ENCODE measurements around the gene MAP1LC3A. TPM values are rescaled to one million over a fixed set of nuclear protein-coding genes. Genes with fewer than 3 reads are reported as not detected.

Gene MAP1LC3A
- total and polyA plus RNA-seq, 7 donors = 27.4 to 90.5 (median 35.5) TPM

DNA sequence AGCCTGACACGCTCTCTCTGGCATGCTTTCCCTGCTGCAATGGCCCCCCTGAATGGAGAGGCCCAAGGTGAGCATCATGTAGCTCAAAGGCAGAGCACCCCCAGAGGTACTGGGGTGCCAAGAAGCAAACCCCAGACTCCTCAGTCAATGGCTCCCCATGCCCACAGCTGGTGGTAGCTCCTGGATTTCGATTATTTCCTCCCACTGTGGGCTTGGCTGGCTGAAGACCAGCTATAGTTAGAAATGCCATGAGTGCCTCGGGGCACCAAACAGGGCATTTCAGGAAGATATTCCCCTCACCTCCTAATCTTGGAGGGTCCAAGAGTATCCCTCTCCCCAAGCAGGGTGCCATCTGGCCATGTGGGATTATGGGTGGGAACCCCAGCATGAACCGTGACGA is 16.8 kb downstream of the MAP1LC3A start:
- H3K4me3 ChIP-seq = no peak overlapping the region
- ATAC-seq (no peak), DNase-seq (no peak)
- TF ChIP-seq, protein P1, sequence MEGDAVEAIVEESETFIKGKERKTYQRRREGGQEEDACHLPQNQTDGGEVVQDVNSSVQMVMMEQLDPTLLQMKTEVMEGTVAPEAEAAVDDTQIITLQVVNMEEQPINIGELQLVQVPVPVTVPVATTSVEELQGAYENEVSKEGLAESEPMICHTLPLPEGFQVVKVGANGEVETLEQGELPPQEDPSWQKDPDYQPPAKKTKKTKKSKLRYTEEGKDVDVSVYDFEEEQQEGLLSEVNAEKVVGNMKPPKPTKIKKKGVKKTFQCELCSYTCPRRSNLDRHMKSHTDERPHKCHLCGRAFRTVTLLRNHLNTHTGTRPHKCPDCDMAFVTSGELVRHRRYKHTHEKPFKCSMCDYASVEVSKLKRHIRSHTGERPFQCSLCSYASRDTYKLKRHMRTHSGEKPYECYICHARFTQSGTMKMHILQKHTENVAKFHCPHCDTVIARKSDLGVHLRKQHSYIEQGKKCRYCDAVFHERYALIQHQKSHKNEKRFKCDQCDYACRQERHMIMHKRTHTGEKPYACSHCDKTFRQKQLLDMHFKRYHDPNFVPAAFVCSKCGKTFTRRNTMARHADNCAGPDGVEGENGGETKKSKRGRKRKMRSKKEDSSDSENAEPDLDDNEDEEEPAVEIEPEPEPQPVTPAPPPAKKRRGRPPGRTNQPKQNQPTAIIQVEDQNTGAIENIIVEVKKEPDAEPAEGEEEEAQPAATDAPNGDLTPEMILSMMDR (IDR thresholded peaks at IDR 0.05) = no peak
- intact Hi-C loops (cut with DNase I) = loop anchor here in 1 of 2 donors (5.0 to 10.0 kb wide), 2 partner anchors 132 to 180 kb away; no protein-coding TSS in a partner anchor
- H3K9me3 ChIP-seq = no peaks in the 10 kb centered on the region
- H3K27me3 ChIP-seq (ENCODE audit: insufficient read depth in 3 of 3, low read length in 2 of 3) = no peaks in the 10 kb centered on the region
- peaks cover 0 to 48% of the 10 kb centered on the region in 2 donors for H3K36me3 ChIP-seq (ENCODE audit: insufficient read depth in 1 of 2, low read depth in 1 of 2)
- WGBS, 3 donors = 93 to 95% (median 95%) methylated on average over 5 of the region's 5 CpGs
- H3K27ac ChIP-seq = no peak overlapping the region
- H3K4me1 ChIP-seq = peaks cover 18% of the 10 kb centered on the region

DNA sequence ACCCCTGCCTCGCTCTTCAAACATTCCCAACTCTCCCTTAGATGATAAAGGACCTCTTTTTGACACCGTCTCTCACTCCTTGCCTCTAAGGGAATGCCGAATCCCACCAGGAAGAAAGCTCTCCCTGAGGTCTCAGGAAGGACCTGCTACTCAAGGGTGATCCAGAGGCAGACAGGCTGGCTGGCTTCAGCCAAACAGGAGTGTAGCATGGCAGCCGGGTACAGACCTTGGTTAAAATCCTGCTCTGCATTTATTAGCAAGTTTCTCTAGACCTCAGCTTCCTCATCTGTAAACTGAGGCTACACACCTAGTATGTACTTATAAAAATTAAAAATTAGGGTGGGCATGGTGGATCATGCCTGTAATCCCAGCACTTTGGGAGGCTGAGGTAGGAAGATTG is 17.2 kb downstream of the MAP1LC3A start:
- Histone ChIP-seq H3K27me3 (ENCODE audit: insufficient read depth in 3 of 3, low read length in 2 of 3) (no peaks in the 10 kb centered on the region), H3K27ac (no peak overlapping the region), H3K36me3 (ENCODE audit: insufficient read depth in 1 of 2, low read depth in 1 of 2) (peaks cover 0 to 51% of the 10 kb centered on the region in 2 donors), H3K4me3 (no peak overlapping the region), H3K9me3 (no peaks in the 10 kb centered on the region), H3K4me1 (peaks cover 18% of the 10 kb centered on the region)
- intact Hi-C loops (cut with DNase I) = loop anchor here in 1 of 2 donors (5.0 to 10.0 kb wide), 2 partner anchors 132 to 179 kb away; no protein-coding TSS in a partner anchor
- TF ChIP-seq, protein P1 (IDR thresholded peaks at IDR 0.05) = no peak
- no peak for ATAC-seq
- no peak for DNase-seq
- 98 to 100% (median 99%) methylated on average over 4 of the region's 4 CpGs for WGBS, 3 donors

DNA sequence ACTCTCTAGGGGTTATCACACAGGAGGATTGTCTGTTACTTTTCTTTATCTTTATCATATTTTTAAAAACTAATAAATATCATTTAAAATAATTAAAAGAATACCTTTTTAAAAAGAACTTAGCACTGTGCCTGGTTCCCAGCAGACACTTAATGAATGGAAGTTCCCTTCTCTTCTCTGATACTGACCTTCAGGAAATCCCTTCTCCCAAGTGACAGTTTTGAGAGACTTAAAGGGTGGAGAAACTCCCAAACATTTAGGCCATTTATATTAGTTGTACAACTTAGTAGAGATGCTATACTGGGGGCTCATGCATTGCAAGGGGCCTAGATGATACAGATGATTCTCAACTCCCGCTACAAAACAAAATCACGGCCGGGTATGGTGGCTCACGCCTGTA is 18.5 kb downstream of the MAP1LC3A start:
- 93 to 98% (median 98%) methylated on average over 4 of the region's 4 CpGs for WGBS, 3 donors
- TF ChIP-seq, protein P1 (IDR thresholded peaks at IDR 0.05) = no peak
- ATAC-seq (no peak), DNase-seq (no peak)
- Histone ChIP-seq H3K9me3 (no peaks in the 10 kb centered on the region), H3K36me3 (ENCODE audit: insufficient read depth in 1 of 2, low read depth in 1 of 2) (peaks cover 0 to 46% of the 10 kb centered on the region in 2 donors), H3K27ac (no peak overlapping the region), H3K27me3 (ENCODE audit: insufficient read depth in 3 of 3, low read length in 2 of 3) (no peaks in the 10 kb centered on the region), H3K4me3 (no peak overlapping the region), H3K4me1 (peaks cover 20% of the 10 kb centered on the region)
- intact Hi-C loops (cut with DNase I) = loop anchor here in 1 of 2 donors (5.0 to 10.0 kb wide), 2 partner anchors 130 to 178 kb away; no protein-coding TSS in a partner anchor

DNA sequence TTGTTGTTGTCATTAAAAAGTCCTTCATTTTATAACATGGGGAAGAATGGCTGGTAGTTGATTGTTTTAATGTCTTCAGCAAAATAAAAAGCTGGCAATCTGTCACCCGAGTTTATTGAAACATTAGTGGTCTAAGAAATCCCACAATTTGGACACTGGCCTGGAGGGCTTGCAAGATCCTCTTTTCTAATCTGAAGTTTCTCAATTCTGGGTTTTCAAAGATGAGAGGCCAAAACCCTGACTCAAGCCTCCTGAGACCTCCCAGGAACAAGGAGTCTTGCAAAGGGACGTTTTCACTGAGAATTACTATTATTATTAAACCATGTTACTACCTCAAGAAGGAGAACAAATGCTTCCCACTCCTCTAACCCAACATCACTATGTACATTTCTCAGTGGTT is 19.5 kb downstream of the MAP1LC3A start:
- no peak for ATAC-seq
- H3K36me3 ChIP-seq (ENCODE audit: insufficient read depth in 1 of 2, low read depth in 1 of 2) = peaks cover 0 to 36% of the 10 kb centered on the region in 2 donors
- H3K27ac ChIP-seq = peak overlapping the region; percentile 66
- H3K27me3 ChIP-seq (ENCODE audit: insufficient read depth in 3 of 3, low read length in 2 of 3) = no peaks in the 10 kb centered on the region
- DNase-seq = no peak
- WGBS, 3 donors = 41 to 61% (median 45%) methylated on average over 2 of the region's 2 CpGs
- no peak overlapping the region for H3K4me3 ChIP-seq
- TF ChIP-seq, protein P1 (IDR thresholded peaks at IDR 0.05) = no peak
- intact Hi-C loops (cut with DNase I) = loop anchor here in 1 of 2 donors (5.0 to 10.0 kb wide), 2 partner anchors 129 to 177 kb away; no protein-coding TSS in a partner anchor
- peaks cover 26% of the 10 kb centered on the region for H3K4me1 ChIP-seq
- no peaks in the 10 kb centered on the region for H3K9me3 ChIP-seq

DNA sequence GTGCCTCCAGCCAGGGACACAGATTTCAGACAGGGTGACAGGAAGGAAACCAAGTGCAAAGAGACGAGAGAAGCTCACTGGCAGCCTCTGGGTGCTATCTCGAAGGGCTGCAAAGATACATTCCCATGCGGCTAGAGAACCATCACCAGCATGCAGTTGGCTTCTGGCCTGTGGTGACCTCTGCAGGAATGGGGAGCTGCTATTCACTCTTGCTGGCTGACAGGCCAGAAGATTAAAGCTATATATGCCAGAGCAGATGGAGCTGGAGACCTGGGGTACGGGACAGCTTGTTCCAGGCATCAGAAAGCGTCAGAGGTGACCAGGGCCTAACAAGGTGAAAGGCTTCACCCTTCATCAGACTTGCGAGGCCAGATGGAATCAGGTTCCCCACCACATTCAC is 20.0 kb downstream of the MAP1LC3A start:
- peaks cover 0 to 32% of the 10 kb centered on the region in 2 donors for H3K36me3 ChIP-seq (ENCODE audit: insufficient read depth in 1 of 2, low read depth in 1 of 2)
- peak; percentile 59 to 85 (median 78) for ATAC-seq

More for the DNA sequence above, 20.0 kb downstream of the MAP1LC3A start:
- peak overlapping the region; percentile 66 for H3K27ac ChIP-seq
- peak; percentile 27 to 64 for DNase-seq
- intact Hi-C loops (cut with DNase I) = loop anchor here in 1 of 2 donors (5.0 to 10.0 kb wide), 2 partner anchors 129 to 176 kb away; no protein-coding TSS in a partner anchor
- 19 to 43% (median 26%) methylated on average over 6 of the region's 6 CpGs for WGBS, 3 donors
- TF ChIP-seq, protein P1 (IDR thresholded peaks at IDR 0.05) = no peak
- H3K4me3 ChIP-seq = no peak overlapping the region
- peaks cover 28% of the 10 kb centered on the region for H3K4me1 ChIP-seq
- no peaks in the 10 kb centered on the region for H3K27me3 ChIP-seq (ENCODE audit: insufficient read depth in 3 of 3, low read length in 2 of 3)
- no peaks in the 10 kb centered on the region for H3K9me3 ChIP-seq
